ENCODE results near the gene MET.
A peak's percentile ranks its signal among the peaks of the same experiment; 100 is the strongest.
"Not testable (repeated sequence)": the region's sequence is repeated elsewhere in the genome, so short reads cannot be mapped to it uniquely, and the experiment has no call there.

The MET gene

GRCh38 chr7:116671681-116672595, at the start of gene MET:
TSS of gene MET (plus strand) at chr7:116672196. CDS start at chr7:116699085, 26,889 bp downstream.
- peak; percentile 52 to 62 for DNase-seq

GRCh38 chr7:116626886-116627285, 45.1 kb upstream of the MET start:
- no peak for DNase-seq

- DNase-seq = no peak
Observed at GRCh38 chr7:116629051-116629463, 42.9 kb upstream of the MET start.

GRCh38 chr7:116630357-116630756, 41.6 kb upstream of the MET start:
- no peak for DNase-seq

GRCh38 chr7:116630932-116631671, 40.9 kb upstream of the MET start:
- no peak for DNase-seq

- no peak for DNase-seq
Observed at GRCh38 chr7:116631676-116632075, 40.3 kb upstream of the MET start.

- no peak for DNase-seq
Observed at GRCh38 chr7:116632384-116632783, 39.6 kb upstream of the MET start.

- no peak for DNase-seq
Observed at GRCh38 chr7:116633131-116633988, 38.6 kb upstream of the MET start.

- no peak for DNase-seq
Observed at GRCh38 chr7:116636997-116637396, 35.0 kb upstream of the MET start.

- DNase-seq = not testable (repeated sequence)
Observed at GRCh38 chr7:116638592-116638991, 33.4 kb upstream of the MET start.

GRCh38 chr7:116641551-116642153, 30.3 kb upstream of the MET start:
- no peak for DNase-seq

- DNase-seq = not testable (repeated sequence)
Observed at GRCh38 chr7:116643148-116643547, 28.8 kb upstream of the MET start.

- DNase-seq = no peak
Observed at GRCh38 chr7:116644628-116645027, 27.4 kb upstream of the MET start.

- no peak for DNase-seq
Observed at GRCh38 chr7:116647290-116647689, 24.7 kb upstream of the MET start.

- DNase-seq = no peak
Observed at GRCh38 chr7:116647861-116648260, 24.1 kb upstream of the MET start.

- no peak for DNase-seq
Observed at GRCh38 chr7:116650436-116650835, 21.6 kb upstream of the MET start.

- DNase-seq = no peak
Observed at GRCh38 chr7:116652793-116653192, 19.2 kb upstream of the MET start.

GRCh38 chr7:116653204-116653603, 18.8 kb upstream of the MET start:
- no peak for DNase-seq

GRCh38 chr7:116653646-116654045, 18.4 kb upstream of the MET start:
- no peak for DNase-seq

GRCh38 chr7:116659248-116659647, 12.7 kb upstream of the MET start:
- not testable (repeated sequence) for DNase-seq

GRCh38 chr7:116661865-116662264, 10.1 kb upstream of the MET start:
- DNase-seq = no peak

- DNase-seq = no peak
Observed at GRCh38 chr7:116663744-116664143, 8.3 kb upstream of the MET start.
